GM12891 (cell line): ENCODE data around the gene ERFE.

Experiments
- POLR2A ChIP-seq: IDR thresholded peaks from 2 replicates; pipeline ENCODE4 v1.6.1; 2011; ENCODE audit warnings: low read depth, low read length, control low read depth
- POLR2AphosphoS5 ChIP-seq: IDR thresholded peaks from 2 replicates; pipeline ENCODE4 v1.6.1; 2011; ENCODE audit warnings: low read depth, low read length, control low read depth
- POU2F2 ChIP-seq: IDR thresholded peaks from 2 replicates; pipeline ENCODE4 v1.6.1; 2011; ENCODE audit warnings: low read depth, mild to moderate bottlenecking, control low read depth, low read length, moderate library complexity
- SPI1 ChIP-seq: IDR thresholded peaks from 2 replicates; pipeline ENCODE4 v1.6.1; 2011; ENCODE audit warnings: low read depth, low read length, control low read depth
- TAF1 ChIP-seq: IDR thresholded peaks from 2 replicates; pipeline ENCODE4 v1.6.1; 2011; ENCODE audit warnings: low read depth, low read length, control low read depth

- TF ChIP-seq POLR2A = no peak
- TF ChIP-seq POU2F2 = no peak
- no peak for TF ChIP-seq POLR2AphosphoS5
- TF ChIP-seq SPI1 = no peak
- TF ChIP-seq TAF1 = no peak
Observed at GRCh38 chr2:238161291-238162051, 2.7 kb downstream of the ERFE start.
